ENCODE results near the gene BANF2. TPM values are rescaled to one million over a fixed set of nuclear protein-coding genes. Genes with fewer than 3 reads are reported as not detected.
A peak's percentile ranks its signal among the peaks of the same experiment; 100 is the strongest.
"Not testable (repeated sequence)": the region's sequence is repeated elsewhere in the genome, so short reads cannot be mapped to it uniquely, and the experiment has no call there.

BANF2 gene
- total RNA-seq, 1 donor = not detected

DNA sequence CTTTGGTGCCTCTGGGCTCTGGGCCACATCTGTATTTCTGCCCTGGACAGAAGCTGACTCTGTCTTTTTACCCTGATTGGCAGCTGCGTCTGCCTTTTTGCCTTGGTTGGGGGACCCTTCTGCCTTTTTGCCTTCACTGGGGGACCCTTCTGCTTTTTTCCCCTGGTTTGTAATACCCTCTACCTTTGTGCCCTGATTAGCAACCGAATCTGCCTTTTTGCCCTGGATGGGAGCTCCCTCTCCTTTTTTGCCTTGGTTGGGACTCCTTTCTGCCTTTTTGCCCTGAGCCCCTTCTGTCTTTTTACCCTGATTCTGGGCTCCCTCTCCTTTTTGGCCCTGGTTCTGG is 41.1 kb upstream of the BANF2 start:
- Histone ChIP-seq H3K4me1 (ENCODE audit: insufficient read depth, low read length) (peaks cover 51% of the 10 kb centered on the region), H2AFZ (ENCODE audit: low read length) (no peak overlapping the region), H3K9me3 (ENCODE audit: low read depth, low read length) (no peaks in the 10 kb centered on the region), H3K4me2 (ENCODE audit: insufficient read depth, low read length) (no peak overlapping the region), H3K27me3 (ENCODE audit: insufficient read depth, low read length) (no peaks in the 10 kb centered on the region), H4K20me1 (ENCODE audit: insufficient read depth, low read length) (peaks cover 81% of the 10 kb centered on the region), H3K4me3 (ENCODE audit: insufficient read depth, low read length) (no peak overlapping the region), H3K79me2 (ENCODE audit: insufficient read depth, low read length) (peaks cover 97% of the 10 kb centered on the region), H3K36me3 (ENCODE audit: insufficient read depth, low read length) (peaks cover 57% of the 10 kb centered on the region), H3K27ac (ENCODE audit: low read depth, low read length) (peak overlapping the region; percentile 33)
- no peak for DNase-seq (ENCODE audit: insufficient read length, low spot score, missing footprints)
- TF ChIP-seq, protein P1, sequence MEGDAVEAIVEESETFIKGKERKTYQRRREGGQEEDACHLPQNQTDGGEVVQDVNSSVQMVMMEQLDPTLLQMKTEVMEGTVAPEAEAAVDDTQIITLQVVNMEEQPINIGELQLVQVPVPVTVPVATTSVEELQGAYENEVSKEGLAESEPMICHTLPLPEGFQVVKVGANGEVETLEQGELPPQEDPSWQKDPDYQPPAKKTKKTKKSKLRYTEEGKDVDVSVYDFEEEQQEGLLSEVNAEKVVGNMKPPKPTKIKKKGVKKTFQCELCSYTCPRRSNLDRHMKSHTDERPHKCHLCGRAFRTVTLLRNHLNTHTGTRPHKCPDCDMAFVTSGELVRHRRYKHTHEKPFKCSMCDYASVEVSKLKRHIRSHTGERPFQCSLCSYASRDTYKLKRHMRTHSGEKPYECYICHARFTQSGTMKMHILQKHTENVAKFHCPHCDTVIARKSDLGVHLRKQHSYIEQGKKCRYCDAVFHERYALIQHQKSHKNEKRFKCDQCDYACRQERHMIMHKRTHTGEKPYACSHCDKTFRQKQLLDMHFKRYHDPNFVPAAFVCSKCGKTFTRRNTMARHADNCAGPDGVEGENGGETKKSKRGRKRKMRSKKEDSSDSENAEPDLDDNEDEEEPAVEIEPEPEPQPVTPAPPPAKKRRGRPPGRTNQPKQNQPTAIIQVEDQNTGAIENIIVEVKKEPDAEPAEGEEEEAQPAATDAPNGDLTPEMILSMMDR (IDR thresholded peaks at IDR 0.05; ENCODE audit: extremely low read depth, low read depth, low read length) = no peak

DNA sequence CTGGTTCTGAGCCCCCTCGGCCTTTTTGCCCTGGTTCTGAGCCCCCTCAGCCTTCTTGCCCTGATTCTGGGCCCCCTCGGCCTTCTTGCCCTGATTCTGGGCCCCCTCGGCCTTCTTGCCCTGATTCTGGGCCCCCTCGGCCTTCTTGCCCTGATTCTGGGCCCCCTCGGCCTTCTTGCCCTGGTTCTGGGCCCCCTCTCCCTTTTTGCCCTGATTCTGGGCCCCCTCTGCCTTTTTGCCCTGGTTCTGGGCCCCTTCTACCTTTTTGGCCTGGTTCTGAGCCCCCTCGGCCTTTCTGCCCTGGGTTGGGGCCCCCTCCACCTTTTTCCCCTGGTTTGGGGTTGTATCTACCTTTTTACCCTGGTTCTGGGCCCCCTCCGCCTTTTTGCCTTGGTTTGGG is 40.4 kb upstream of the BANF2 start:
- H3K27me3 ChIP-seq (ENCODE audit: insufficient read depth, low read length); DNase-seq (ENCODE audit: insufficient read length, low spot score, missing footprints); H3K4me2 ChIP-seq (ENCODE audit: insufficient read depth, low read length); H3K4me3 ChIP-seq (ENCODE audit: insufficient read depth, low read length); H3K9me3 ChIP-seq (ENCODE audit: low read depth, low read length); H2AFZ ChIP-seq (ENCODE audit: low read length): not testable (repeated sequence)
- Histone ChIP-seq H3K4me1 (ENCODE audit: insufficient read depth, low read length) (peaks cover 58% of the 10 kb centered on the region), H3K79me2 (ENCODE audit: insufficient read depth, low read length) (peaks cover 97% of the 10 kb centered on the region), H3K27ac (ENCODE audit: low read depth, low read length) (peak overlapping the region; percentile 99), H4K20me1 (ENCODE audit: insufficient read depth, low read length) (peaks cover 80% of the 10 kb centered on the region), H3K36me3 (ENCODE audit: insufficient read depth, low read length) (peaks cover 50% of the 10 kb centered on the region)

DNA sequence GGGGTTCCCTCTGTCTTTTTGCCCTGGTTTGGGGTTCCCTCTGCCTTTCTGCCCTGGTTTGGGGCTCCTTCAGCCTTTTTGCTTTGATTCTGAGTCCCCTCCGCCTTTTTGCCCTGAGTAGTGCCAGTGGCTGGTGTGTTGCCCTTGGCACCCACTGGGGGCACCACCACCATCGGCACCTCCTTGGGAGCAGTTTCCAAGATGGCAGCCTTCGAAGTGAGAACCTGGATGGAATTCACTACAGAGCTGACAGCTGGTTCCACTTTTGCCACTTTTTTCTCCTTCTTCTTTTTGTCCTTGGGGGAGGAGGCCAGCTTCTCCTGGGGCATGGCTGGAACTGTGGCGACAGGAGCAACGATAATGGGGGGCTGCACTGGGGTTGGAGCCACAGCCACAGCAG is 40.0 kb upstream of the BANF2 start:
- Histone ChIP-seq H2AFZ (ENCODE audit: low read length) (no peak overlapping the region), H3K27me3 (ENCODE audit: insufficient read depth, low read length) (no peaks in the 10 kb centered on the region), H3K27ac (ENCODE audit: low read depth, low read length) (peak overlapping the region; percentile 99), H3K4me2 (ENCODE audit: insufficient read depth, low read length) (no peak overlapping the region), H3K36me3 (ENCODE audit: insufficient read depth, low read length) (peaks cover 46% of the 10 kb centered on the region), H3K79me2 (ENCODE audit: insufficient read depth, low read length) (peaks cover 97% of the 10 kb centered on the region), H3K4me3 (ENCODE audit: insufficient read depth, low read length) (no peak overlapping the region), H4K20me1 (ENCODE audit: insufficient read depth, low read length) (peaks cover 79% of the 10 kb centered on the region), H3K4me1 (ENCODE audit: insufficient read depth, low read length) (peaks cover 58% of the 10 kb centered on the region), H3K9me3 (ENCODE audit: low read depth, low read length) (no peaks in the 10 kb centered on the region)
- no peak for DNase-seq (ENCODE audit: insufficient read length, low spot score, missing footprints)
- TF ChIP-seq, protein P1 (IDR thresholded peaks at IDR 0.05; ENCODE audit: extremely low read depth, low read depth, low read length) = peak; percentile 11

DNA sequence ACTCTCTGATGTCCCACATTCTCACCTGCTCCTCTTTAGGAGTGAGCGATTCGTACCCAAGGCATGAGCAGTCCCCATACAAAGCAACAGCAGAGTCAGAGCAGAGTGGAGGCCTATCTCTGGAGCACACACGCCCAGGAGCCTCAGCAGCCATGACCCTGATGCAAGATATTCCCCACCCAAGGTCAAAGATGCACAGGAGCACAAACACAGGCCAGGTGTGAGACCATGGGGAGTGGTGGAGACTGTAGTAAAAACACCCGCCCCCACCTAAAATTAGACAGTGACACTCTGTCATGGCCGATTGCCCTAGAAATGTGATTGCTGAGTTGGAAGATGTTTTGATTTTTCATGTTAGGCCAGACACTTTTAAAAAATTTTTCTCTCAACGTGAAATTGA is 39.1 kb upstream of the BANF2 start:
- Histone ChIP-seq H4K20me1 (ENCODE audit: insufficient read depth, low read length) (peaks cover 72% of the 10 kb centered on the region), H3K79me2 (ENCODE audit: insufficient read depth, low read length) (peaks cover 98% of the 10 kb centered on the region), H3K27me3 (ENCODE audit: insufficient read depth, low read length) (no peaks in the 10 kb centered on the region), H3K4me2 (ENCODE audit: insufficient read depth, low read length) (peak overlapping the region; percentile 23), H3K9me3 (ENCODE audit: low read depth, low read length) (no peaks in the 10 kb centered on the region), H3K36me3 (ENCODE audit: insufficient read depth, low read length) (peaks cover 39% of the 10 kb centered on the region), H2AFZ (ENCODE audit: low read length) (no peak overlapping the region), H3K27ac (ENCODE audit: low read depth, low read length) (peak overlapping the region; percentile 99), H3K4me1 (ENCODE audit: insufficient read depth, low read length) (peaks cover 59% of the 10 kb centered on the region), H3K4me3 (ENCODE audit: insufficient read depth, low read length) (no peak overlapping the region)
- DNase-seq (ENCODE audit: insufficient read length, low spot score, missing footprints) = peak; percentile 49
- TF ChIP-seq, protein P1 (IDR thresholded peaks at IDR 0.05; ENCODE audit: extremely low read depth, low read depth, low read length) = no peak

Measured in osteoblast (primary cell).